ENCODE measurements around the gene B4GALNT1.

- TF ChIP-seq CTCF (IDR thresholded peaks at IDR 0.05) (no peak), POLR2A (IDR thresholded peaks at IDR 0.05) (no peak)
These were observed 18.0 kb downstream of the B4GALNT1 start for GRCh38 chr12:57614948-57615500.

Data from esophagus squamous epithelium (tissue), 4 donors.